Measurements from ENCODE around the gene TRPM5. TPM values are rescaled to one million over a fixed set of nuclear protein-coding genes. Genes with fewer than 3 reads are reported as not detected.

Gene TRPM5
- total RNA-seq, 2 experiments from 2014 or later: not detected

DNA sequence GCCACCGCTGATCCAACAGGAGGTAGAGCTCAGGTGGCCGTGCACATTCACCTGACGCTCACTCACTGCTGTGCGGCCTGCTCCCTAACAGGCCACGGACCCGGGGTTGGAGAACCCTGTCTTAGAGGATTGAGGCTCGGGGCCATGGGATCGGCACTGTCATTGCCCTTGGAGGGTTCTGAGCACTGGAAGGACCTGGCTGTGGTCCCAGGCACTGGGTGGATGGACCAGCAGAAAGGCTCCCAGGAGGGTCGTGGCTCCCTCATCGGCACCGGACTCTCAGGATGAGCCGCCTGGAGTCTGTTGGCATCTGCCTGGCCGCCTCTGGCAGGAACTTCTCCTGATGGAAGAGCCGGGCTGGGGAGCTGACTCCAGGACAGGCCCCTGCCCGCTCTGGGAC is 7.0 kb upstream of the TRPM5 start:
- Histone ChIP-seq H3K9me3 (ENCODE audit: low read length) (no peaks in the 10 kb centered on the region), H2AFZ (ENCODE audit: low read length) (no peak overlapping the region), H3K4me3 (ENCODE audit: low read depth, low read length, poor library complexity, severe bottlenecking) (no peak overlapping the region), H4K20me1 (ENCODE audit: insufficient read depth, low read length) (no peaks in the 10 kb centered on the region), H3K79me2 (ENCODE audit: insufficient read depth, low read depth, low read length) (no peaks in the 10 kb centered on the region), H3K27ac (ENCODE audit: low read depth, low read length, poor library complexity, severe bottlenecking) (no peak overlapping the region), H3K9me2 (ENCODE audit: insufficient read depth, low read length) (no peaks in the 10 kb centered on the region), H3K4me2 (ENCODE audit: low read length) (no peak overlapping the region), H3K4me1 (ENCODE audit: insufficient read depth, low read length, poor library complexity, severe bottlenecking) (peaks cover 15% of the 10 kb centered on the region), H3K36me3 (ENCODE audit: insufficient read depth, low read length) (no peaks in the 10 kb centered on the region)
- DNase-seq (ENCODE audit: low spot score): no peak
- ChIA-PET POLR2A (no interaction called here), CTCF (ENCODE audit: unreplicated experiment) (no interaction called here)
- no peak for TF ChIP-seq EZH2phosphoT487 (IDR thresholded peaks at IDR 0.05; ENCODE audit: borderline replicate concordance, low read depth, low read length)
- TF ChIP-seq, protein P1, sequence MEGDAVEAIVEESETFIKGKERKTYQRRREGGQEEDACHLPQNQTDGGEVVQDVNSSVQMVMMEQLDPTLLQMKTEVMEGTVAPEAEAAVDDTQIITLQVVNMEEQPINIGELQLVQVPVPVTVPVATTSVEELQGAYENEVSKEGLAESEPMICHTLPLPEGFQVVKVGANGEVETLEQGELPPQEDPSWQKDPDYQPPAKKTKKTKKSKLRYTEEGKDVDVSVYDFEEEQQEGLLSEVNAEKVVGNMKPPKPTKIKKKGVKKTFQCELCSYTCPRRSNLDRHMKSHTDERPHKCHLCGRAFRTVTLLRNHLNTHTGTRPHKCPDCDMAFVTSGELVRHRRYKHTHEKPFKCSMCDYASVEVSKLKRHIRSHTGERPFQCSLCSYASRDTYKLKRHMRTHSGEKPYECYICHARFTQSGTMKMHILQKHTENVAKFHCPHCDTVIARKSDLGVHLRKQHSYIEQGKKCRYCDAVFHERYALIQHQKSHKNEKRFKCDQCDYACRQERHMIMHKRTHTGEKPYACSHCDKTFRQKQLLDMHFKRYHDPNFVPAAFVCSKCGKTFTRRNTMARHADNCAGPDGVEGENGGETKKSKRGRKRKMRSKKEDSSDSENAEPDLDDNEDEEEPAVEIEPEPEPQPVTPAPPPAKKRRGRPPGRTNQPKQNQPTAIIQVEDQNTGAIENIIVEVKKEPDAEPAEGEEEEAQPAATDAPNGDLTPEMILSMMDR (conservative IDR thresholded peaks at IDR 0.05; ENCODE audit: low read length): no peak
- intact Hi-C loops (cut with micrococcal nuclease; ENCODE audit: unreplicated experiment): no loop called here
- BruUV-seq (replicated peaks): no TSS peak

DNA sequence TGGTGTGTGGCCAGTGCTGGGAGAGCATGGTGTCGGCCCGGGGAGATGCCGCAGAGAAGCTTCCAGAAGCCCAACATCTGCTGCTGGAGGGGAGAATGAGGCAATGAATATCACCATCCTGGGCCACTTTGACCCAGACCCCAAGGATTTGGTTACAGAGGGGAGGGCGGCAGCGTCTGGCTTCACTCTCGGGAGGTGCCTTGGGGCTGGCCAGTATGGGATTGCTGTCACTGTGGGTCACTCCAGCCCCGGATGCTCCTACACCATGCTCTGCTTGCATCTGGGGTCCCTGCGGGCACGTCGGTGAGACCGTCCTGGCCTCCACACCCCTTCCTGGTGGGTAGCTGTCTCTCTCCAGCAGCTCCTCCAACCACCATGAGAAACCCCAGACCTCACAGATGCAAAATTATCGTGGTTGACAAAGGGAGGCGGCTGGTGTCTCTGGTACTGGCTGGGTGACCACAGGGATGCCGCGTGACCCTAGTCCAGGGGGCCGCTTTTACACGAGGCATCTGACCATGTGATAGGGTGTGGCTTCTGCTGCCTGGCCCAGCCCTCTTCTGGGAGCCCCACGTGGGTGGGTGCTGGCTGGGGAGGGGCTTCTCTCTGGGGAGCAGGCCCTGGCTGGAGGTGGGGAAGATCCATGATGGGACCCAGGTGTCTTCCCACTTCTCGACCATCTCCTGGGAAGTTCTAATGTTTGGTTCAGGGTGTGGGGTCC is 6.2 kb upstream of the TRPM5 start:
- BruUV-seq (replicated peaks): no TSS peak
- ChIA-PET CTCF (ENCODE audit: unreplicated experiment) (no interaction called here), POLR2A (no interaction called here)
- H2AFZ ChIP-seq (ENCODE audit: low read length): no peak overlapping the region
- H3K36me3 ChIP-seq (ENCODE audit: insufficient read depth, low read length): no peaks in the 10 kb centered on the region
- no peak for DNase-seq (ENCODE audit: low spot score)
- H3K4me1 ChIP-seq (ENCODE audit: insufficient read depth, low read length, poor library complexity, severe bottlenecking): peaks cover 18% of the 10 kb centered on the region
- H3K79me2 ChIP-seq (ENCODE audit: insufficient read depth, low read depth, low read length): no peaks in the 10 kb centered on the region
- H3K27ac ChIP-seq (ENCODE audit: low read depth, low read length, poor library complexity, severe bottlenecking): no peak overlapping the region
- intact Hi-C loops (cut with micrococcal nuclease; ENCODE audit: unreplicated experiment): no loop called here
- H3K4me2 ChIP-seq (ENCODE audit: low read length): no peak overlapping the region
- no peaks in the 10 kb centered on the region for H3K9me3 ChIP-seq (ENCODE audit: low read length)
- no peak overlapping the region for H3K4me3 ChIP-seq (ENCODE audit: low read depth, low read length, poor library complexity, severe bottlenecking)
- no peaks in the 10 kb centered on the region for H4K20me1 ChIP-seq (ENCODE audit: insufficient read depth, low read length)
- H3K9me2 ChIP-seq (ENCODE audit: insufficient read depth, low read length): no peaks in the 10 kb centered on the region
- TF ChIP-seq EZH2phosphoT487 (IDR thresholded peaks at IDR 0.05; ENCODE audit: borderline replicate concordance, low read depth, low read length): no peak
- TF ChIP-seq, protein P1 (conservative IDR thresholded peaks at IDR 0.05; ENCODE audit: low read length): no peak

DNA sequence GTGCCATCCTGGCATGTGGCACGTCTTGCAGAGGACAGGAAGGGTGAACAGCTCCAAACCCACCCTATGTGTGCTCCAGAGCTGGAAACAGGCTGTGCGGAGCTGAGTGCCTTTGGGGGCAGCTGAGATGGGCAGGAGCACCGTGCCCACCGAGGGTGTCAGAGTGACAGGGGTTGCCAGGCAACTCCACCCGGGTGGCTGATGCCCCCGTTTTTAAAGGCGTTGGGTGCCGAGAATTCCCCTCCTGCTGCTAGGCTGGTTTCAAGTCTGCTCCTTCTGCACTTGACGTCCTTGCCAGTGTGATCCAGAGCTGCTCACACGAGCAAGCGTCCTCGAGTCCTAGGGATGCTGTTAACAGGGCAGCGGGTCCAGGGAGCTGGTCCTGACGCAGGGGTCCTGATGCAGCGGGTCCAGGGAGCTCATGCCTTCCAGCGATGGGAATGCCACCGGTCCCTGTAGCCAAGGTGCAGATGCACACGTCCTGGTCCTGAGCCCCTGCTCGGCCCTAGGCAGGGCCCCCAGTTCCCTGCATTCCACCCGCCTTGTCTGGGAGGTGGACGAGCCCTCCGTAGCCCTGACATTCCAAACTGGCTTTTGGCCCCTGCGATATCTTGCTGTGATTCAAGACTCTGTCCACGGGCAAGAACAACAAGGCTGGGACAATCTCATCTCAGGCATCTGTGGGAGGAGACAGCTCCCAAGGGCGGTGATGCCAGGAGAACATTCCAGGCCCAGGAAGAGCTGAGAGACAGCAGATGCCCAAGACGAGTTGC is 5.4 kb upstream of the TRPM5 start:
- Histone ChIP-seq H3K79me2 (ENCODE audit: insufficient read depth, low read depth, low read length) (no peaks in the 10 kb centered on the region), H3K4me2 (ENCODE audit: low read length) (no peak overlapping the region), H3K9me3 (ENCODE audit: low read length) (no peaks in the 10 kb centered on the region), H3K4me1 (ENCODE audit: insufficient read depth, low read length, poor library complexity, severe bottlenecking) (peaks cover 21% of the 10 kb centered on the region), H3K9me2 (ENCODE audit: insufficient read depth, low read length) (no peaks in the 10 kb centered on the region), H4K20me1 (ENCODE audit: insufficient read depth, low read length) (no peaks in the 10 kb centered on the region), H3K36me3 (ENCODE audit: insufficient read depth, low read length) (no peaks in the 10 kb centered on the region), H3K27ac (ENCODE audit: low read depth, low read length, poor library complexity, severe bottlenecking) (no peak overlapping the region), H2AFZ (ENCODE audit: low read length) (no peak overlapping the region), H3K4me3 (ENCODE audit: low read depth, low read length, poor library complexity, severe bottlenecking) (no peak overlapping the region)
- ChIA-PET POLR2A (no interaction called here), CTCF (ENCODE audit: unreplicated experiment) (no interaction called here)
- no peak for DNase-seq (ENCODE audit: low spot score)
- intact Hi-C loops (cut with micrococcal nuclease; ENCODE audit: unreplicated experiment): no loop called here
- no peak for TF ChIP-seq EZH2phosphoT487 (IDR thresholded peaks at IDR 0.05; ENCODE audit: borderline replicate concordance, low read depth, low read length)
- TF ChIP-seq, protein P1 (conservative IDR thresholded peaks at IDR 0.05; ENCODE audit: low read length): no peak
- BruUV-seq (replicated peaks): no TSS peak

Data from OCI-LY7 (cell line).